GM21619 (cell line): ENCODE measurements around the gene JUND.

Source experiments
- ATAC-seq: cut with Tn5 transposase; IDR thresholded peaks from one replicate; pipeline ENCODE4 v1.9.1; 2021; ENCODE audit not compliant: unreplicated experiment

JUND gene

DNA sequence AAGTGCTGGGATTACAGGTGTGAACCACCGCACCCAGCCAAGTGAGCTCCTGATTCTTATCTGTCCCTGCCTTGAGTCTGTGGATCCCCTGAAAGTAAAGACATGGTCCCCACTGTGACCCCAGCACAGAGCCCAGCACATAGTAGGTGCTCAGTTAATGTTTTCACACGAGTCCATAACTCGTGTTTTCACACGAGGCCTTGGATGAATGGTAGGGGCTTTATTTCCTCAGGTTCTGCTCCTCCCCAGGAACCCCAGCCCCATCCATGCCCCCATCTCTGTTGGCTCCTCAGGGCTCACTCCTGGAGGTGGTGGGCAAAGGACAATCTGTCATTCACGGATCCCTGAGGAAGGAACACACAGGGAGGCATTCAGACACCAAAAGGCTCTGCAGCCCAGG lies 31.6 kb downstream of the JUND start:
- ATAC-seq, result no peak

- no peak for ATAC-seq
Observed at GRCh38 chr19:18245297-18245696, 36.1 kb downstream of the JUND start.

GRCh38 chr19:18239303-18239702 lies 42.1 kb downstream of the JUND start:
- no peak for ATAC-seq

DNA sequence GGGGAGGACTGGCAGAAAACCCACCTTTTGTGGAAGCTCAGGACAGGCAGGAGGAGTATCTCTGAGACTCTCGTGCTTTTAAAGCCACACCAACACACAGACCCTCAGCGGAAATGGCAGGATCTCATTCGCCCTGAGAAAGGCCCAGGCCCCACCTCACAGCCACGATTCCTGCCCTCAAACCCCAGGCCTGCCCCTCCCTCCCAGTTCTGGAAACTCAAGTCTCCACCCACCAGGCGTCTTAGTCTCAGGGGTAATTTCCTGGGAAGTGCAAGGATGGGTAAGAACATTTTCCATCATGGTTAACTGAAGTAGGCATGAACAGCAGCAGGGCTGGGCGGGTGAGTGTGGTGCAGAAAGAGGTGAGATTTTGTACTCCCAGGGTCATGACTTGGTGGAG lies 47.2 kb downstream of the JUND start:
- no peak for ATAC-seq

DNA sequence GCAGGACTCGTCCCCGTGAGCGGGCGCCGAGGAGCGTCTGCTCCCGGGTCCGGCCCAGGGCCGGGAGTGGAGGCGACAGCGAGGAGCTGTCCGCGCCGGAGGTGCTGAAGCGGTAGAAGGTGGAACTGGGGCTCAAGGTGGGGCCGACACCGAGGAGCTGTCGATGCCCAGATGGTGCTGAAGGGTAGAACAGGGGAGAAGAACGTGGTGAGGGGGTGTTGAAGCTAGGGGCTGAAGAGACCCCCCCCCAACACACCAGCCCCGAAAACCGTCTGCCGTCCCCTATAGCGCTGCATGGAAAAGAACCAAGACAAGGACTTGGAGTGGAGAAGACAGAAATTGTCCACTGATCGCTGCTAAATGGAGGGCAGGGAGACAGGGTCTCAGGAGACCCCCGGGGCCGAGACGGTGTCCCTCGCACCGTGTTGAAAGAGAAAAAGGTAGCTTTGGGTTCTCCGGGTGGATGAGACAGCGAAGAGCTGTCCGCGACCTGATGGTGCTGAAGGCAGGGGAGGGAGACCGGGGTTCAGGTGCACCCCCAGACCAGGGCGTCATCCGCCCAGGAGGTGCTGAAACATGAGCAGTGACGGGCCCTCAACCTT lies 48.1 kb downstream of the JUND start:
- ATAC-seq, result no peak

DNA sequence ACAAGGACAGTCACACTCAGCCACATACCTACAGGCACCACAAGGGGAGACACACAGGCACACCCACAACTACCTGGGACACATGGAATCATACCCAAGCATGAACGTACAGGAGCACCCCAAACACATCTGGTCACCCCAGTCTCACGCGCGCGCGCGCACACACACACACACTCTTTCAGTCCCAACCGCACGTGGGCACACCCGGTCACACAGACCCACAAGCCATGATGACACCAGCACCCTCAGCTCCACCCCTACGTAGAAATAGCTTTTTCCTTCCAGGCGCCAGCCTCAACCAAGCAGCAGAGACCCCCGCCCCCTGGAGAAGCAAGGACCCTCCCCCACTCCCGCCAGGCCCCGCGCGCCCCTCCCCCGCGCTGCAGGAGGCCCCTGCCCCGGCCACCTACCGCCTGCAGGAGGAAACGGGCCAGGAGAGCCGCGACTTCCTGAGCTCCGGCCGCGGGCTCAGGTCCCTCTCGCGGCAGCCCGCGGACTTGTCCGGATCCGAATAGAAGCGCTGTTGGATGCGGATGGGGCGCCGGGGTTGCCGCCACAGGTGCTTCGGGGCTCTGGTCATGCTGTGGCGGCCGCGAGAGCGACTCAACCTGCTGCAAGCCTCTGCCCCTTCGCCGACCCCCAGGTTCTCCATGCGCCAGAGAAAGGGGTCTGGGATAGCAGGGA lies 48.7 kb downstream of the JUND start:
- no peak for ATAC-seq

DNA sequence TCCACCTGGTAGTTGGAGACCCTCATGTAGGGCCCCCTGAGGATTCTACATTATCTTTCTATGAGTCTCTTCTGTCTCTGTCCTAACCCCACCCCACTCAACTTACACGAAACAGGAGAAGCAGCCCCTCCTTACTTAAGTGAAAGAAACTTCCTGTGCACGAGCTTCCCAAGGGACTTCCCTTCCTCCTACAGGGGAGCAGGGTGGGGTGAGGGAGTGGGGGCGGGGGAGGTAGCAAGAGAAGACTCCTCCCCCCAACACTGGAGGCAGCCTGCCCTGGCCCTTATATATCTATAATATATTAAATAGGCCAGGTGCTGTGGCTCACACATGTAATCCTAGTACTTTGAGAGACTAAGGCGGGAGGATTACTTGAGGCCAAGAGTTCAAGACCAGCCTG lies 49.6 kb downstream of the JUND start:
- no peak for ATAC-seq

- no peak for ATAC-seq
Observed at GRCh38 chr19:18230941-18231734, 50.3 kb downstream of the JUND start.

GRCh38 chr19:18229915-18230314 lies 51.5 kb downstream of the JUND start:
- no peak for ATAC-seq
